Activated CD4-positive, alpha-beta T cell treated with anti-CD3 and anti-CD28 coated beads, Interleukin-2, amount 50 U/mL, for 1 hour (primary cell): ENCODE results near the gene SASH1.

ENCODE experiments used
- DNase-seq: peaks from one replicate; pipeline ENCODE4 v3.0.0-alpha.2; 2020

SASH1 gene

GRCh38 chr6:148502083-148502772, 159.6 kb downstream of the SASH1 start:
- DNase-seq = no peak

GRCh38 chr6:148502773-148503135, 160.1 kb downstream of the SASH1 start:
- DNase-seq = no peak

- no peak for DNase-seq
Observed at GRCh38 chr6:148503703-148504102, 161.1 kb downstream of the SASH1 start.

GRCh38 chr6:148507774-148508173, 165.1 kb downstream of the SASH1 start:
- no peak for DNase-seq

- no peak for DNase-seq
Observed at GRCh38 chr6:148508401-148509041, 165.9 kb downstream of the SASH1 start.

GRCh38 chr6:148509119-148509799, 166.6 kb downstream of the SASH1 start:
- no peak for DNase-seq

- DNase-seq = no peak
Observed at GRCh38 chr6:148509800-148510581, 167.4 kb downstream of the SASH1 start.

GRCh38 chr6:148513145-148514071, 170.8 kb downstream of the SASH1 start:
- no peak for DNase-seq

GRCh38 chr6:148514091-148514845, 171.6 kb downstream of the SASH1 start:
- DNase-seq = no peak

- DNase-seq = no peak
Observed at GRCh38 chr6:148516217-148516616, 173.6 kb downstream of the SASH1 start.

- DNase-seq = no peak
Observed at GRCh38 chr6:148516617-148517016, 174.0 kb downstream of the SASH1 start.

GRCh38 chr6:148517470-148517869, 174.8 kb downstream of the SASH1 start:
- DNase-seq = no peak

- no peak for DNase-seq
Observed at GRCh38 chr6:148518511-148519156, 176.0 kb downstream of the SASH1 start.

- no peak for DNase-seq
Observed at GRCh38 chr6:148520109-148520841, 177.6 kb downstream of the SASH1 start.

- no peak for DNase-seq
Observed at GRCh38 chr6:148521158-148521557, 178.5 kb downstream of the SASH1 start.

- no peak for DNase-seq
Observed at GRCh38 chr6:148521586-148521985, 178.9 kb downstream of the SASH1 start.

GRCh38 chr6:148523048-148523447, 180.4 kb downstream of the SASH1 start:
- DNase-seq = no peak

GRCh38 chr6:148523551-148523950, 180.9 kb downstream of the SASH1 start:
- no peak for DNase-seq

GRCh38 chr6:148524471-148524882, 181.8 kb downstream of the SASH1 start:
- DNase-seq = no peak

- DNase-seq = no peak
Observed at GRCh38 chr6:148524976-148525375, 182.3 kb downstream of the SASH1 start.
